HCT116 (cell line): ENCODE measurements around the gene C15orf39. TPM values are rescaled to one million over a fixed set of nuclear protein-coding genes. Genes with fewer than 3 reads are reported as not detected.

ENCODE experiments used
- ATAC-seq: fragments of 200-7000 bp; cut with Tn5 transposase; 2 replicates; pipeline ENCODE4 v1.9.1; 2020; ENCODE audit warnings: mild to moderate bottlenecking, moderate library complexity
- BruUV-seq: library from RNA; stranded (reverse); fragments of 400-500 nt; replicated peaks from 2 replicates; lab custom pipeline; 2021; lab: Mats Ljungman, UMichigan
- CTCF ChIA-PET: fragments of 300-600 bp; sonication (Branson Sonifier 250); formaldehyde crosslinking; loops from one replicate; lab custom pipeline; 2021; ENCODE audit warnings: antibody characterized with exemption; lab: Charles Lee
- POLR2A ChIA-PET: fragments of 300-600, 350-600 bp; sonication (Branson Sonifier 250); formaldehyde crosslinking; loops from one replicate; lab custom pipeline; 2021; ENCODE audit warnings: antibody characterized with exemption; lab: Charles Lee
- RAD21 ChIA-PET, 2 experiments: fragments of 300-600 bp; sonication (Branson Sonifier 250); formaldehyde crosslinking; loops; one replicate each; lab custom pipeline; 2023; ENCODE audit warnings: low total read pairs in 2 of 2; ENCODE audit not compliant: uncharacterized antibody in 2 of 2, unreplicated experiment in 2 of 2, low non-redundant PET in 1 of 2; lab: Charles Lee
- DNase-seq: peaks from one replicate; pipeline ENCODE4 v3.0.0-alpha.2; 2010; ENCODE audit warnings: low read depth, low spot score
- H2AFZ ChIP-seq: fragments of 200-600 bp; shearing (Covaris generic), sonication (generic); 2 replicates; pipeline ENCODE4 v1.6.1; 2017; ENCODE audit warnings: low read depth, mixed run types, mixed read lengths, antibody characterized with exemption, low read length; ENCODE audit not compliant: poor library complexity, severe bottlenecking
- H3K27ac ChIP-seq: 2 replicates; pipeline ENCODE4 v1.5.1; 2012; ENCODE audit warnings: low read depth, low read length
- H3K27me3 ChIP-seq: fragments of 200-600 bp; sonication (generic); 2 replicates; pipeline ENCODE4 v1.6.1; 2016; ENCODE audit warnings: mixed run types, low read length, mixed read lengths; ENCODE audit not compliant: insufficient read depth
- H3K36me3 ChIP-seq, 2 experiments: fragments of 200-500 bp in 1 of 2; fragments of 200-600 bp in 1 of 2; sonication (Bioruptor generic) in 1 of 2; sonication (generic) in 1 of 2; 2 replicates each; pipeline versions ENCODE4 v1.5.1 to v1.6.1; 2014 to 2016; ENCODE audit warnings: low read length in 2 of 2, inconsistent platforms in 1 of 2, mixed read lengths in 1 of 2, mixed run types in 1 of 2; ENCODE audit not compliant: insufficient read depth in 2 of 2, control insufficient read depth in 1 of 2
- H3K4me1 ChIP-seq, 2 experiments: fragments of 200-600 bp in 1 of 2; sonication (generic) in 1 of 2; 2 replicates each; pipeline versions ENCODE4 v1.5.1 to v1.6.1; 2012 to 2017; ENCODE audit warnings: low read length in 2 of 2, inconsistent platforms in 1 of 2, mild to moderate bottlenecking in 1 of 2, mixed read lengths in 1 of 2, mixed run types in 1 of 2, moderate library complexity in 1 of 2; ENCODE audit not compliant: insufficient read depth in 2 of 2, control insufficient read depth in 1 of 2
- H3K4me2 ChIP-seq: fragments of 200-600 bp; sonication (generic); 2 replicates; pipeline ENCODE4 v1.6.1; 2017; ENCODE audit warnings: mixed run types, low read length, mixed read lengths
- H3K4me3 ChIP-seq, 2 experiments: fragments of 200-600 bp in 1 of 2; sonication (generic) in 1 of 2; replicated peaks in 1 of 2; 2 replicates each; pipeline ENCODE4 v1.5.1; 2011 to 2016; ENCODE audit warnings: low read length in 2 of 2, control low read depth in 1 of 2, low read depth in 1 of 2, mild to moderate bottlenecking in 1 of 2, mixed read lengths in 1 of 2, mixed run types in 1 of 2
- H3K79me2 ChIP-seq: fragments of 200-600 bp; sonication (generic); 2 replicates; pipeline ENCODE4 v1.6.1; 2017; ENCODE audit warnings: mild to moderate bottlenecking, mixed run types, low read length, moderate library complexity, mixed read lengths; ENCODE audit not compliant: insufficient read depth
- H3K9ac ChIP-seq: fragments of 200-600 bp; sonication (generic); 2 replicates; pipeline ENCODE4 v1.6.1; 2016; ENCODE audit warnings: low read length, mixed read lengths
- H3K9me2 ChIP-seq: fragments of 200-600 bp; sonication (generic), shearing (Covaris generic); 2 replicates; pipeline ENCODE4 v1.6.1; 2017; ENCODE audit warnings: mixed run types, mild to moderate bottlenecking, moderate library complexity; ENCODE audit not compliant: insufficient read depth
- H3K9me3 ChIP-seq, 2 experiments: fragments of 200-500 bp in 1 of 2; fragments of 200-600 bp in 1 of 2; sonication (Bioruptor generic) in 1 of 2; sonication (generic) in 1 of 2; 2 replicates each; pipeline ENCODE4 v1.6.1; 2014 to 2017; ENCODE audit warnings: low read length in 2 of 2, mixed read lengths in 2 of 2, inconsistent platforms in 1 of 2, low read depth in 1 of 2, mild to moderate bottlenecking in 1 of 2, mixed run types in 1 of 2, moderate library complexity in 1 of 2; ENCODE audit not compliant: control insufficient read depth in 1 of 2, insufficient read depth in 1 of 2
- H4K20me1 ChIP-seq: fragments of 200-600 bp; sonication (generic), shearing (Covaris generic); 2 replicates; pipeline ENCODE4 v1.6.1; 2017; ENCODE audit warnings: mixed run types, mild to moderate bottlenecking, moderate library complexity; ENCODE audit not compliant: insufficient read depth
- CEBPB ChIP-seq: IDR thresholded peaks from 2 replicates; pipeline ENCODE4 v1.6.1; 2012; ENCODE audit warnings: low read depth
- EZH2 ChIP-seq: fragments of 200-600 bp; sonication (generic); IDR thresholded peaks from 2 replicates; pipeline ENCODE4 v1.6.1; 2017; ENCODE audit warnings: antibody characterized with exemption, mixed run types
- EZH2phosphoT487 ChIP-seq: fragments of 200-600 bp; IDR thresholded peaks from 2 replicates; pipeline ENCODE4 v1.6.1; 2018; ENCODE audit warnings: antibody characterized with exemption, borderline replicate concordance
- FOSL1 ChIP-seq: IDR thresholded peaks from 2 replicates; pipeline ENCODE4 v1.6.1; 2012; ENCODE audit warnings: low read depth
- POLR2A ChIP-seq: IDR thresholded peaks from 2 replicates; pipeline ENCODE4 v1.7.0; 2011; ENCODE audit warnings: borderline replicate concordance; ENCODE audit not compliant: insufficient read depth, insufficient read length; ENCODE audit errors: extremely low read depth
- POLR2AphosphoS5 ChIP-seq: IDR thresholded peaks from 2 replicates; pipeline ENCODE4 v1.6.1; 2011; ENCODE audit warnings: mild to moderate bottlenecking, low read depth, low read length, moderate library complexity
- RAD21 ChIP-seq: IDR thresholded peaks from 2 replicates; pipeline ENCODE4 v1.6.1; 2012; ENCODE audit warnings: low read depth, mild to moderate bottlenecking
- SIN3A ChIP-seq: IDR thresholded peaks from 2 replicates; pipeline ENCODE4 v1.6.1; 2012; ENCODE audit warnings: low read depth
- TCF7L2 ChIP-seq: IDR thresholded peaks from 2 replicates; pipeline ENCODE4 v1.7.0; 2011; ENCODE audit warnings: borderline replicate concordance, inconsistent platforms; ENCODE audit not compliant: insufficient read depth, insufficient read length; ENCODE audit errors: extremely low read depth
- YY1 ChIP-seq: IDR thresholded peaks from 2 replicates; pipeline ENCODE4 v1.6.1; 2011; ENCODE audit warnings: low read length, low read depth, moderate library complexity, mild to moderate bottlenecking; ENCODE audit not compliant: insufficient replicate concordance; ENCODE audit errors: extremely low read depth
- ZFX ChIP-seq: fragments of 450-650 bp; IDR thresholded peaks from 2 replicates; pipeline ENCODE4 v1.6.1; 2017
- ZNF274 ChIP-seq: fragments of 200-500 bp; sonication (Bioruptor generic); IDR thresholded peaks from 2 replicates; pipeline ENCODE4 v1.6.1; 2014; ENCODE audit warnings: mild to moderate bottlenecking, low read depth, low read length, inconsistent platforms
- intact Hi-C: fragments of 100-400 bp; cut with micrococcal nuclease; formaldehyde crosslinking; loops from 2 replicates; pipeline ENCODE4 v1.10.0; 2022
- total RNA-seq: library from RNA; stranded (reverse); gene quantifications from one replicate; pipeline ENCODE4 v1.2.1, GENCODE V29; 2021; ENCODE audit not compliant: unreplicated experiment
- TF ChIP-seq, protein P1 (sequence below): IDR thresholded peaks from 2 replicates; pipeline ENCODE4 v1.6.1; 2012
- TF ChIP-seq, protein P2 (sequence below): IDR thresholded peaks from 2 replicates; pipeline ENCODE4 v1.6.1; 2012; ENCODE audit warnings: low read depth
- TF ChIP-seq, protein P3 (sequence below): IDR thresholded peaks from 2 replicates; pipeline ENCODE4 v1.6.1; 2012

Gene C15orf39
- total RNA-seq, 1 experiment from 2014 or later = 29.3 TPM

DNA sequence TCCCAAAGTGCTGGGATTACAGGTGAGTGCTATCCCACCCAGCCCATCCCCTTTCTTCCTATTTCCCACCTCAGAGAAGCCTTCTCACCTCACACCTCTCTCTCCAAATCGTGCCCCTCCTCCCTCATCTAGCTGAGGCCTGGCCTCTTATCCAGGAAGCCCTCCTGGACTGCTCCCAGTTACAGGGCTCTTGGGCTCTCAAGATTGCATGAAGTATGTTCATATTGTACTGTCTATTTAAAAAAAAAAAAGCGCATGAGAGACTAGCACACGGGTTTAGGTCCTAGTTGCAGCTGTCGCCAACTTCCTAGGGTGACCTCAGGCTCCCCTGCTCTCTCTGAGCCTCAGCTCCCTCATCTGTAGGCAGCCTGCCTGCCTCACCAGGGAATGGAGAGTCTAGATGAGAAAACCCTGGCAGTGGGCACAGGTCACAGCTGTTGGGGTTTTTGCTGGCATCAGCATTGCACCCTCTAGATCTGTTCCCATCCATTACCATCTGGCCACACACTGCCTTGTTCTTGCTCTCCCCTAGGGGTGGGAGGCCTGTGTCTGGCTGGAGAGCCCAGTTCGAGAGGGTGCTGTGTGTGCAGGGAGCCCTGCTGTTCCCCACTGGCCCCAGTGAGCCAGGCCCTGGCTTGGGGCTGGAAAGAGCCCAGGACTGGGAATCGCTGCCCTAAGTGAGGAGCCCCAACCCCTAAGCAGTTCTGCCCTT is 24.2 kb upstream of the C15orf39 start:
- ChIA-PET CTCF (no interaction called here), RAD21 (interaction anchor here in 1 of 2 experiments (0.6 kb wide), 1 partner anchor 20 kb away, joined by 3 read pairs; no protein-coding TSS in a partner anchor), POLR2A (no interaction called here)
- H3K4me3 ChIP-seq = no peak overlapping the region
- no TSS peak for BruUV-seq
- no peaks in the 10 kb centered on the region for H3K9me2 ChIP-seq
- ATAC-seq = no peak
- DNase-seq = no peak
- no peak overlapping the region for H3K9ac ChIP-seq
- H3K9me3 ChIP-seq = no peaks in the 10 kb centered on the region
- H3K4me2 ChIP-seq = no peak overlapping the region
- H2AFZ ChIP-seq = no peak overlapping the region
- H3K27me3 ChIP-seq = no peaks in the 10 kb centered on the region
- no peaks in the 10 kb centered on the region for H3K36me3 ChIP-seq
- no peak overlapping the region for H3K27ac ChIP-seq
- no peaks in the 10 kb centered on the region for H4K20me1 ChIP-seq
- intact Hi-C loops = no loop called here
- H3K79me2 ChIP-seq = no peaks in the 10 kb centered on the region
- no peak for TF ChIP-seq TCF7L2
- no peak for TF ChIP-seq POLR2AphosphoS5
- TF ChIP-seq, protein P1, sequence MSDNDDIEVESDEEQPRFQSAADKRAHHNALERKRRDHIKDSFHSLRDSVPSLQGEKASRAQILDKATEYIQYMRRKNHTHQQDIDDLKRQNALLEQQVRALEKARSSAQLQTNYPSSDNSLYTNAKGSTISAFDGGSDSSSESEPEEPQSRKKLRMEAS = no peak
- peaks cover 4 to 13% of the 10 kb centered on the region in 2 experiments for H3K4me1 ChIP-seq

GRCh38 chr15:75178171-75178937 is 23.3 kb upstream of the C15orf39 start:
- Histone ChIP-seq H3K27me3 (no peaks in the 10 kb centered on the region), H3K9ac (no peak overlapping the region), H3K36me3 (no peaks in the 10 kb centered on the region), H3K4me1 (peaks cover 4 to 9% of the 10 kb centered on the region in 2 experiments), H3K9me2 (no peaks in the 10 kb centered on the region), H4K20me1 (no peaks in the 10 kb centered on the region), H3K79me2 (no peaks in the 10 kb centered on the region), H3K27ac (no peak overlapping the region), H2AFZ (no peak overlapping the region), H3K9me3 (no peaks in the 10 kb centered on the region), H3K4me3 (no peak overlapping the region), H3K4me2 (no peak overlapping the region)
- BruUV-seq = no TSS peak
- ChIA-PET RAD21 (no interaction called here), POLR2A (no interaction called here), CTCF (no interaction called here)
- intact Hi-C loops = no loop called here
- ATAC-seq = no peak
- no peak for DNase-seq
- TF ChIP-seq RAD21 (no peak), ZNF274 (no peak), EZH2 (no peak), CEBPB (no peak), YY1 (no peak), POLR2A (no peak), SIN3A (no peak), TCF7L2 (no peak), FOSL1 (no peak), POLR2AphosphoS5 (no peak), ZFX (no peak), EZH2phosphoT487 (no peak)
- TF ChIP-seq, protein P2, sequence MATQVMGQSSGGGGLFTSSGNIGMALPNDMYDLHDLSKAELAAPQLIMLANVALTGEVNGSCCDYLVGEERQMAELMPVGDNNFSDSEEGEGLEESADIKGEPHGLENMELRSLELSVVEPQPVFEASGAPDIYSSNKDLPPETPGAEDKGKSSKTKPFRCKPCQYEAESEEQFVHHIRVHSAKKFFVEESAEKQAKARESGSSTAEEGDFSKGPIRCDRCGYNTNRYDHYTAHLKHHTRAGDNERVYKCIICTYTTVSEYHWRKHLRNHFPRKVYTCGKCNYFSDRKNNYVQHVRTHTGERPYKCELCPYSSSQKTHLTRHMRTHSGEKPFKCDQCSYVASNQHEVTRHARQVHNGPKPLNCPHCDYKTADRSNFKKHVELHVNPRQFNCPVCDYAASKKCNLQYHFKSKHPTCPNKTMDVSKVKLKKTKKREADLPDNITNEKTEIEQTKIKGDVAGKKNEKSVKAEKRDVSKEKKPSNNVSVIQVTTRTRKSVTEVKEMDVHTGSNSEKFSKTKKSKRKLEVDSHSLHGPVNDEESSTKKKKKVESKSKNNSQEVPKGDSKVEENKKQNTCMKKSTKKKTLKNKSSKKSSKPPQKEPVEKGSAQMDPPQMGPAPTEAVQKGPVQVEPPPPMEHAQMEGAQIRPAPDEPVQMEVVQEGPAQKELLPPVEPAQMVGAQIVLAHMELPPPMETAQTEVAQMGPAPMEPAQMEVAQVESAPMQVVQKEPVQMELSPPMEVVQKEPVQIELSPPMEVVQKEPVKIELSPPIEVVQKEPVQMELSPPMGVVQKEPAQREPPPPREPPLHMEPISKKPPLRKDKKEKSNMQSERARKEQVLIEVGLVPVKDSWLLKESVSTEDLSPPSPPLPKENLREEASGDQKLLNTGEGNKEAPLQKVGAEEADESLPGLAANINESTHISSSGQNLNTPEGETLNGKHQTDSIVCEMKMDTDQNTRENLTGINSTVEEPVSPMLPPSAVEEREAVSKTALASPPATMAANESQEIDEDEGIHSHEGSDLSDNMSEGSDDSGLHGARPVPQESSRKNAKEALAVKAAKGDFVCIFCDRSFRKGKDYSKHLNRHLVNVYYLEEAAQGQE = no peak
- TF ChIP-seq, protein P1 = no peak
- TF ChIP-seq, protein P3, sequence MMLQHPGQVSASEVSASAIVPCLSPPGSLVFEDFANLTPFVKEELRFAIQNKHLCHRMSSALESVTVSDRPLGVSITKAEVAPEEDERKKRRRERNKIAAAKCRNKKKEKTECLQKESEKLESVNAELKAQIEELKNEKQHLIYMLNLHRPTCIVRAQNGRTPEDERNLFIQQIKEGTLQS = no peak
